ENCODE results near the gene AATF. TPM values are rescaled to one million over a fixed set of nuclear protein-coding genes. Genes with fewer than 3 reads are reported as not detected.

AATF gene
- total RNA-seq, 1 experiment from 2014 or later: 68.3 TPM

GRCh38 chr17:36937001-36937958, 11.5 kb upstream of the AATF start, which contains the start of gene LHX1:
TSS of gene LHX1 (plus strand) at chr17:36937475. CDS start at chr17:36938198, 723 bp downstream.
- Histone ChIP-seq H3K27me3 (peaks cover 97% of the 10 kb centered on the region), H3K9me3 (no peaks in the 10 kb centered on the region), H3K36me3 (no peaks in the 10 kb centered on the region), H3K4me3 (peak within 1 kb of the TSS; percentile 19; the same call in 1 of the 2 replicates)
- no peak for DNase-seq

- peaks cover 98% of the 10 kb centered on the region for H3K27me3 ChIP-seq
- no peaks in the 10 kb centered on the region for H3K9me3 ChIP-seq
- H3K4me3 ChIP-seq: no peak overlapping the region
- no peak for DNase-seq
- H3K36me3 ChIP-seq: no peaks in the 10 kb centered on the region
Observed at GRCh38 chr17:36937959-36938565, 10.7 kb upstream of the AATF start.

- DNase-seq: no peak
- Histone ChIP-seq H3K9me3 (no peaks in the 10 kb centered on the region), H3K27me3 (peaks cover 98% of the 10 kb centered on the region), H3K36me3 (no peaks in the 10 kb centered on the region), H3K4me3 (no peak overlapping the region)
Observed at GRCh38 chr17:36938566-36939051, 10.1 kb upstream of the AATF start.

GRCh38 chr17:36939052-36939801, 9.5 kb upstream of the AATF start:
- Histone ChIP-seq H3K27me3 (peaks cover 98% of the 10 kb centered on the region), H3K36me3 (no peaks in the 10 kb centered on the region), H3K4me3 (no peak overlapping the region), H3K9me3 (no peaks in the 10 kb centered on the region)
- DNase-seq: no peak

- H3K4me3 ChIP-seq: no peak overlapping the region
- no peak for DNase-seq
- no peaks in the 10 kb centered on the region for H3K9me3 ChIP-seq
- no peaks in the 10 kb centered on the region for H3K36me3 ChIP-seq
- peaks cover 98% of the 10 kb centered on the region for H3K27me3 ChIP-seq
Observed at GRCh38 chr17:36939802-36940312, 8.9 kb upstream of the AATF start.

- Histone ChIP-seq H3K4me3 (no peak overlapping the region), H3K36me3 (no peaks in the 10 kb centered on the region), H3K9me3 (no peaks in the 10 kb centered on the region), H3K27me3 (peaks cover 98% of the 10 kb centered on the region)
- no peak for DNase-seq
Observed at GRCh38 chr17:36940313-36941264, 8.2 kb upstream of the AATF start.

- no peak for DNase-seq
- Histone ChIP-seq H3K9me3 (no peaks in the 10 kb centered on the region), H3K27me3 (peaks cover 98% of the 10 kb centered on the region), H3K4me3 (no peak overlapping the region), H3K36me3 (no peaks in the 10 kb centered on the region)
Observed at GRCh38 chr17:36941265-36942010, 7.3 kb upstream of the AATF start.

- H3K9me3 ChIP-seq: no peaks in the 10 kb centered on the region
- H3K4me3 ChIP-seq: no peak overlapping the region
- peaks cover 98% of the 10 kb centered on the region for H3K27me3 ChIP-seq
- no peaks in the 10 kb centered on the region for H3K36me3 ChIP-seq
- DNase-seq: no peak
Observed at GRCh38 chr17:36942019-36942599, 6.6 kb upstream of the AATF start.

- no peak for DNase-seq
- peaks cover 98% of the 10 kb centered on the region for H3K27me3 ChIP-seq
- no peak overlapping the region for H3K4me3 ChIP-seq
Observed at GRCh38 chr17:36942631-36943125, 6.1 kb upstream of the AATF start.

GRCh38 chr17:36943250-36944191, 5.2 kb upstream of the AATF start:
- no peak for DNase-seq

More at GRCh38 chr17:36942631-36943125, 6.1 kb upstream of the AATF start:
- Histone ChIP-seq H3K36me3 (no peaks in the 10 kb centered on the region), H3K9me3 (no peaks in the 10 kb centered on the region)

GRCh38 chr17:36944553-36944952, 4.2 kb upstream of the AATF start:
- Histone ChIP-seq H3K4me3 (no peak overlapping the region), H3K27me3 (peaks cover 88% of the 10 kb centered on the region), H3K36me3 (no peaks in the 10 kb centered on the region; the same call in 1 of the 2 replicates), H3K9me3 (no peaks in the 10 kb centered on the region)
- DNase-seq: no peak

More at GRCh38 chr17:36943250-36944191, 5.2 kb upstream of the AATF start:
- Histone ChIP-seq H3K9me3 (no peaks in the 10 kb centered on the region), H3K27me3 (peaks cover 98% of the 10 kb centered on the region), H3K36me3 (no peaks in the 10 kb centered on the region), H3K4me3 (no peak overlapping the region)

GRCh38 chr17:36945140-36945539, 3.6 kb upstream of the AATF start:
- Histone ChIP-seq H3K27me3 (peaks cover 84% of the 10 kb centered on the region), H3K4me3 (no peak overlapping the region), H3K36me3 (peaks cover 2% of the 10 kb centered on the region)

GRCh38 chr17:36945959-36946725, 2.6 kb upstream of the AATF start:
- no peak for DNase-seq
- Histone ChIP-seq H3K36me3 (peaks cover 12% of the 10 kb centered on the region), H3K4me3 (no peak overlapping the region), H3K27me3 (peaks cover 74% of the 10 kb centered on the region), H3K9me3 (no peaks in the 10 kb centered on the region)

More at GRCh38 chr17:36945140-36945539, 3.6 kb upstream of the AATF start:
- no peaks in the 10 kb centered on the region for H3K9me3 ChIP-seq
- no peak for DNase-seq
